Skeletal muscle cell (primary cell): ENCODE data around the gene PPP2R5B.

ENCODE experiments used
- DNase-seq: peaks from one replicate; pipeline ENCODE4 v3.0.0-alpha.2; 2010; ENCODE audit warnings: low read depth
- H3K4me3 ChIP-seq: 2 replicates; pipeline ENCODE4 v1.5.1; 2011; ENCODE audit warnings: low read depth, mild to moderate bottlenecking, control low read depth, low read length, moderate library complexity

The PPP2R5B gene

GRCh38 chr11:64921384-64921783, 3.1 kb upstream of the PPP2R5B start:
- H3K4me3 ChIP-seq: no peak overlapping the region
- no peak for DNase-seq

GRCh38 chr11:64923151-64923661, 1.3 kb upstream of the PPP2R5B start:
- DNase-seq: no peak
- H3K4me3 ChIP-seq: no peak overlapping the region

- H3K4me3 ChIP-seq: peak overlapping the region; percentile 95
- DNase-seq: no peak
These were observed 408 bp downstream of the PPP2R5B start for GRCh38 chr11:64924910-64925284.

- peak overlapping the region; percentile 95 for H3K4me3 ChIP-seq
- no peak for DNase-seq
These were observed 1.3 kb downstream of the PPP2R5B start for GRCh38 chr11:64925536-64926436.

GRCh38 chr11:64926689-64927088, 2.2 kb downstream of the PPP2R5B start:
- no peak overlapping the region for H3K4me3 ChIP-seq

GRCh38 chr11:64928957-64929356, 4.5 kb downstream of the PPP2R5B start:
- DNase-seq: no peak

More at GRCh38 chr11:64926689-64927088, 2.2 kb downstream of the PPP2R5B start:
- DNase-seq: no peak

GRCh38 chr11:64929625-64930024, 5.1 kb downstream of the PPP2R5B start:
- H3K4me3 ChIP-seq: no peak overlapping the region
- DNase-seq: no peak

More at GRCh38 chr11:64928957-64929356, 4.5 kb downstream of the PPP2R5B start:
- no peak overlapping the region for H3K4me3 ChIP-seq

- no peak for DNase-seq
- no peak overlapping the region for H3K4me3 ChIP-seq
These were observed 5.9 kb downstream of the PPP2R5B start for GRCh38 chr11:64930340-64930739.

GRCh38 chr11:64931290-64931689, 6.8 kb downstream of the PPP2R5B start:
- DNase-seq: no peak
- H3K4me3 ChIP-seq: no peak overlapping the region

GRCh38 chr11:64932324-64932723, 7.8 kb downstream of the PPP2R5B start:
- no peak overlapping the region for H3K4me3 ChIP-seq
- DNase-seq: no peak

GRCh38 chr11:64933213-64933934, 8.9 kb downstream of the PPP2R5B start:
- H3K4me3 ChIP-seq: no peak overlapping the region
- DNase-seq: no peak

GRCh38 chr11:64933935-64934681, 9.6 kb downstream of the PPP2R5B start:
- DNase-seq: no peak
- no peak overlapping the region for H3K4me3 ChIP-seq

- DNase-seq: no peak
- no peak overlapping the region for H3K4me3 ChIP-seq
These were observed 10.3 kb downstream of the PPP2R5B start for GRCh38 chr11:64934682-64935358.

- DNase-seq: peak; percentile 13
- no peak within 1 kb of the TSS for H3K4me3 ChIP-seq
These were observed 11.0 kb downstream of the PPP2R5B start, which contains the start of gene GPHA2 for GRCh38 chr11:64935359-64936081. Gene GPHA2, minus strand, starts transcription at chr11:64935893. Its CDS starts 433 bp downstream, at chr11:64935460.

GRCh38 chr11:64936539-64936938, 12.1 kb downstream of the PPP2R5B start:
- DNase-seq: no peak
- H3K4me3 ChIP-seq: no peak overlapping the region

- no peak overlapping the region for H3K4me3 ChIP-seq
- DNase-seq: no peak
These were observed 22.8 kb downstream of the PPP2R5B start for GRCh38 chr11:64947208-64947814.

- H3K4me3 ChIP-seq: no peak overlapping the region
- DNase-seq: no peak
These were observed 27.0 kb downstream of the PPP2R5B start for GRCh38 chr11:64951529-64951928.

- no peak for DNase-seq
These were observed 29.7 kb downstream of the PPP2R5B start for GRCh38 chr11:64954201-64954600.

More at GRCh38 chr11:64954201-64954600, 29.7 kb downstream of the PPP2R5B start:
- H3K4me3 ChIP-seq: no peak overlapping the region
